WTC11 (cell line): ENCODE measurements around the gene FOXC2. TPM values are rescaled to one million over a fixed set of nuclear protein-coding genes. Genes with fewer than 3 reads are reported as not detected.

Experiments
- ATAC-seq: fragments of 200-7000 bp; cut with Tn5 transposase; 2 replicates; pipeline ENCODE4 v1.10.0; 2021; ENCODE audit warnings: mild to moderate bottlenecking, moderate library complexity
- CTCF ChIA-PET: fragments of 300-600 bp; sonication (Branson Sonifier 250); formaldehyde crosslinking; loops from one replicate; lab custom pipeline; 2021; ENCODE audit warnings: antibody characterized with exemption; lab: Charles Lee
- POLR2A ChIA-PET: fragments of 350-600 bp; sonication (Branson Sonifier 250); formaldehyde crosslinking; loops from one replicate; lab custom pipeline; 2021; ENCODE audit warnings: antibody characterized with exemption; lab: Charles Lee
- DNase-seq: peaks from one replicate; pipeline ENCODE4 v3.0.0; 2021; ENCODE audit warnings: low spot score
- H3K27ac Mint-ChIP-seq: 2 replicates; pipeline ENCODE4 v1.8.0; 2021; ENCODE audit warnings: mixed read lengths
- H3K27me3 Mint-ChIP-seq: 2 replicates; pipeline ENCODE4 v1.8.0; 2021; ENCODE audit warnings: low read depth, mild to moderate bottlenecking, moderate library complexity, mixed read lengths
- H3K36me3 Mint-ChIP-seq: 2 replicates; pipeline ENCODE4 v1.8.0; 2021; ENCODE audit warnings: mixed read lengths
- H3K4me1 Mint-ChIP-seq: 2 replicates; pipeline ENCODE4 v1.8.0; 2022; ENCODE audit warnings: mixed read lengths
- H3K4me3 Mint-ChIP-seq: 2 replicates; pipeline ENCODE4 v1.8.0; 2021; ENCODE audit warnings: mild to moderate bottlenecking, moderate library complexity, mixed read lengths
- H3K9me3 Mint-ChIP-seq: 2 replicates; pipeline ENCODE4 v1.8.0; 2021; ENCODE audit warnings: mixed read lengths
- AFF4 ChIP-seq: sonication (generic); formaldehyde crosslinking; IDR thresholded peaks from 2 replicates; pipeline ENCODE4 v1.8.1; 2023; ENCODE audit warnings: mild to moderate bottlenecking, missing genetic modification reagents, borderline replicate concordance
- ARID4B ChIP-seq: sonication (generic); formaldehyde crosslinking; IDR thresholded peaks from 2 replicates; pipeline ENCODE4 v1.8.0; 2023; ENCODE audit warnings: missing genetic modification reagents, mild to moderate bottlenecking, borderline replicate concordance
- ATF2 ChIP-seq: sonication (generic); formaldehyde crosslinking; IDR thresholded peaks from 2 replicates; pipeline ENCODE4 v1.8.1; 2022; ENCODE audit warnings: low read depth, missing genetic modification reagents, borderline replicate concordance
- ATF6 ChIP-seq: sonication (generic); formaldehyde crosslinking; IDR thresholded peaks from 2 replicates; pipeline ENCODE4 v1.8.1; 2023; ENCODE audit warnings: mild to moderate bottlenecking, missing genetic modification reagents
- CDX4 ChIP-seq: fragments of 250-450 bp; sonication (Bioruptor Pico); IDR thresholded peaks from 2 replicates; pipeline ENCODE4 v1.9.0; 2021; ENCODE audit warnings: moderate library complexity, mild to moderate bottlenecking, inconsistent platforms, borderline replicate concordance
- CREM ChIP-seq: sonication (generic); formaldehyde crosslinking; IDR thresholded peaks from 2 replicates; pipeline ENCODE4 v1.8.1; 2022; ENCODE audit warnings: mild to moderate bottlenecking, missing genetic modification reagents, moderate library complexity
- E2F5 ChIP-seq: sonication (generic); formaldehyde crosslinking; IDR thresholded peaks from 2 replicates; pipeline ENCODE4 v1.8.1; 2022; ENCODE audit warnings: mild to moderate bottlenecking, moderate library complexity, missing genetic modification reagents
- ESRRA ChIP-seq: sonication (generic); formaldehyde crosslinking; IDR thresholded peaks from 2 replicates; pipeline ENCODE4 v1.8.1; 2022; ENCODE audit warnings: mild to moderate bottlenecking, missing genetic modification reagents, borderline replicate concordance
- GTF2I ChIP-seq: fragments of 250-450 bp; sonication (Bioruptor Pico); conservative IDR thresholded peaks from 2 replicates; pipeline ENCODE4 v1.4.0; 2021; ENCODE audit warnings: mild to moderate bottlenecking
- HMGXB4 ChIP-seq: sonication (generic); formaldehyde crosslinking; IDR thresholded peaks from 2 replicates; pipeline ENCODE4 v1.8.1; 2023; ENCODE audit warnings: mild to moderate bottlenecking, moderate library complexity, missing genetic modification reagents
- JAZF1 ChIP-seq: fragments of 250-450 bp; sonication (Bioruptor Pico); IDR thresholded peaks from 2 replicates; pipeline ENCODE4 v1.9.0; 2021; ENCODE audit warnings: moderate library complexity, mild to moderate bottlenecking, inconsistent platforms
- NR2C2 ChIP-seq: sonication (generic); formaldehyde crosslinking; IDR thresholded peaks from 2 replicates; pipeline ENCODE4 v1.8.0; 2022; ENCODE audit warnings: mild to moderate bottlenecking, missing genetic modification reagents
- SMAD3 ChIP-seq: sonication (generic); formaldehyde crosslinking; IDR thresholded peaks from 2 replicates; pipeline ENCODE4 v1.8.0; 2022; ENCODE audit warnings: missing genetic modification reagents, mild to moderate bottlenecking, borderline replicate concordance
- ZNF232 ChIP-seq: sonication (generic); formaldehyde crosslinking; IDR thresholded peaks from 2 replicates; pipeline ENCODE4 v1.8.0; 2022; ENCODE audit warnings: mild to moderate bottlenecking, missing genetic modification reagents
- ZNF263 ChIP-seq: sonication (generic); formaldehyde crosslinking; IDR thresholded peaks from 2 replicates; pipeline ENCODE4 v1.8.1; 2022; ENCODE audit warnings: low read depth, mild to moderate bottlenecking, moderate library complexity, missing genetic modification reagents
- ZNF396 ChIP-seq: fragments of 250-450 bp; sonication (Bioruptor Pico); IDR thresholded peaks from 2 replicates; pipeline ENCODE4 v1.8.0; 2021; ENCODE audit warnings: mild to moderate bottlenecking, moderate library complexity, borderline replicate concordance
- total RNA-seq: library from RNA; stranded (reverse); gene quantifications from 3 replicates; pipeline ENCODE4 v1.2.3, GENCODE V29; 2021

FOXC2 gene
- total RNA-seq, 1 experiment from 2014 or later: 0.28 TPM

- H3K4me3 Mint-ChIP-seq: peak overlapping the region; percentile 28
- H3K27ac Mint-ChIP-seq: no peak overlapping the region
- ChIA-PET CTCF (interaction anchor here (0.7 to 2.0 kb wide), 3 partner anchors 48 to 492 kb away, joined by 3 to 12 read pairs (median 6); no protein-coding TSS in a partner anchor), POLR2A (no interaction called here)
- DNase-seq (no peak), ATAC-seq (no peak)
- H3K27me3 Mint-ChIP-seq: peaks cover 94% of the 10 kb centered on the region
- H3K36me3 Mint-ChIP-seq: no peaks in the 10 kb centered on the region
- H3K9me3 Mint-ChIP-seq: no peaks in the 10 kb centered on the region
- peaks cover 57% of the 10 kb centered on the region for H3K4me1 Mint-ChIP-seq
- TF ChIP-seq NR2C2 (no peak), ZNF232 (CRISPR knock-in tag) (no peak), ATF6 (CRISPR knock-in tag) (no peak), ARID4B (no peak), CREM (no peak), SMAD3 (CRISPR knock-in tag) (no peak), E2F5 (CRISPR knock-in tag) (no peak), GTF2I (CRISPR knock-in tag) (no peak), ATF2 (CRISPR knock-in tag) (no peak), ESRRA (CRISPR knock-in tag) (no peak), ZNF263 (CRISPR knock-in tag) (no peak), JAZF1 (CRISPR knock-in tag) (no peak), CDX4 (CRISPR knock-in tag) (no peak), ZNF396 (CRISPR knock-in tag) (no peak), AFF4 (CRISPR knock-in tag) (no peak), HMGXB4 (no peak)
Observed at GRCh38 chr16:86570558-86571529, 4.2 kb downstream of the FOXC2 start.
